Smooth muscle cell (in vitro differentiated cells): ENCODE results near the gene TUBA8. TPM values are rescaled to one million over a fixed set of nuclear protein-coding genes. Genes with fewer than 3 reads are reported as not detected.

Experiments
- DNase-seq: peaks from one replicate; lab custom pipeline; 2025; ENCODE audit not compliant: unreplicated experiment; lab: John Stamatoyannopoulos, UW
- H2AFZ ChIP-seq: fragments of 200-600 bp; sonication (generic); 2 replicates; pipeline ENCODE4 v1.6.0; 2016; ENCODE audit warnings: antibody characterized with exemption, low read depth, mild to moderate bottlenecking
- H3F3A ChIP-seq: fragments of 200-600 bp; sonication (generic); 2 replicates; pipeline ENCODE4 v1.6.0; 2017; ENCODE audit warnings: antibody characterized with exemption, low read depth
- H3K27ac ChIP-seq: fragments of 200-600 bp; sonication (generic); 2 replicates; pipeline ENCODE4 v1.5.1; 2016; ENCODE audit warnings: low read depth, mild to moderate bottlenecking
- H3K27me3 ChIP-seq: fragments of 200-600 bp; sonication (generic); 2 replicates; pipeline ENCODE4 v1.6.1; 2016; ENCODE audit warnings: low read depth, mild to moderate bottlenecking
- H3K36me3 ChIP-seq: fragments of 200-600 bp; sonication (generic); 2 replicates; pipeline ENCODE4 v1.5.1; 2016; ENCODE audit warnings: low read depth
- H3K4me1 ChIP-seq: fragments of 200-600 bp; sonication (generic); 2 replicates; pipeline ENCODE4 v1.5.1; 2016; ENCODE audit warnings: low read depth
- H3K4me2 ChIP-seq: fragments of 200-600 bp; sonication (generic); 2 replicates; pipeline ENCODE4 v1.6.0; 2016; ENCODE audit warnings: mild to moderate bottlenecking
- H3K4me3 ChIP-seq: fragments of 200-600 bp; sonication (generic); 2 replicates; pipeline ENCODE4 v1.5.1; 2016; ENCODE audit warnings: mild to moderate bottlenecking
- H3K79me2 ChIP-seq: fragments of 200-600 bp; sonication (generic); 2 replicates; pipeline ENCODE4 v1.6.0; 2016; ENCODE audit warnings: low read depth, mild to moderate bottlenecking
- H3K9ac ChIP-seq: fragments of 200-600 bp; sonication (generic); 2 replicates; pipeline ENCODE4 v1.6.0; 2016; ENCODE audit warnings: low read depth
- H3K9me3 ChIP-seq: fragments of 200-600 bp; sonication (generic); replicated peaks from 2 replicates; pipeline ENCODE4 v1.5.1; 2016; ENCODE audit warnings: low read depth
- H4K20me1 ChIP-seq: fragments of 200-600 bp; sonication (generic); 2 replicates; pipeline ENCODE4 v1.6.0; 2016; ENCODE audit warnings: low read depth
- CTCF ChIP-seq: fragments of 200-600 bp; sonication (generic); IDR thresholded peaks from 2 replicates; pipeline ENCODE4 v1.5.1; 2017; ENCODE audit warnings: borderline replicate concordance, mild to moderate bottlenecking, antibody characterized with exemption; ENCODE audit not compliant: insufficient read depth, poor library complexity, severe bottlenecking
- WGBS: methylation state at CpG from one replicate; pipeline ENCODE4 v1.1.7; 2016; ENCODE audit warnings: low lambda C conversion rate; 5-methylcytosine and 5-hydroxymethylcytosine counted together
- polyA plus RNA-seq: library from polyadenylated mRNA; unstranded; fragments of >200 nt; fragmentation: Nextera tagmentation; extraction: Ambion mirVana; gene quantifications from 2 replicates; pipeline ENCODE4 v1.2.1, GENCODE V29; 2016
- total RNA-seq: library from RNA; depleted of rRNA; stranded (reverse); fragments of >200 nt; gene quantifications from 2 replicates; pipeline ENCODE4 v1.2.3, GENCODE V29; 2014

TUBA8 gene
- total and polyA plus RNA-seq, 2 experiments from 2014 or later = 0.40 to 0.55 TPM

DNA sequence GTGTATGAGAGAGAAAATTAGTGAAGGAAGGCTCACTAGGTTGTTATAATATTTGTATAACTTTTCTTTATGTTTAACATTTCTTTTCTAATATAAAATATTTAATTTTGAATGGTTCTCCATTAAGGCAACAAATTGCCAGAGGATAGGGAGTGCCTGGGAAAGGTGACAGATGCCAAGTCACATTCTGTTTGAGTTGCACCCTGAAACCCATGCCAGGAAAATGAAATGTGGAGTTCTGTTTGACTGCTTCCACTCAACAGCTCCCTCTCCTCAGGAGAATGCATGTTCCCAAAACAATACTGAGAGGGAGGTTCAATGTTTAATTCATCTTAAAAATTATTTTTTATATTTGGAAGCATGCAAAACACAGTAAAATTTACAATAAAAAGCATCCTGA is 33.5 kb downstream of the TUBA8 start:
- no peaks in the 10 kb centered on the region for H3K4me1 ChIP-seq
- no peaks in the 10 kb centered on the region for H3K79me2 ChIP-seq
- peaks cover 12% of the 10 kb centered on the region for H3K27me3 ChIP-seq
- no peak overlapping the region for H3K9ac ChIP-seq
- H3F3A ChIP-seq = no peaks in the 10 kb centered on the region
- H3K36me3 ChIP-seq = no peaks in the 10 kb centered on the region
- no peaks in the 10 kb centered on the region for H4K20me1 ChIP-seq
- H2AFZ ChIP-seq = no peak overlapping the region
- H3K27ac ChIP-seq = no peak overlapping the region
- no peaks in the 10 kb centered on the region for H3K9me3 ChIP-seq
- TF ChIP-seq CTCF = no peak
- H3K4me3 ChIP-seq = no peak overlapping the region
- H3K4me2 ChIP-seq = no peak overlapping the region
- DNase-seq = no peak

DNA sequence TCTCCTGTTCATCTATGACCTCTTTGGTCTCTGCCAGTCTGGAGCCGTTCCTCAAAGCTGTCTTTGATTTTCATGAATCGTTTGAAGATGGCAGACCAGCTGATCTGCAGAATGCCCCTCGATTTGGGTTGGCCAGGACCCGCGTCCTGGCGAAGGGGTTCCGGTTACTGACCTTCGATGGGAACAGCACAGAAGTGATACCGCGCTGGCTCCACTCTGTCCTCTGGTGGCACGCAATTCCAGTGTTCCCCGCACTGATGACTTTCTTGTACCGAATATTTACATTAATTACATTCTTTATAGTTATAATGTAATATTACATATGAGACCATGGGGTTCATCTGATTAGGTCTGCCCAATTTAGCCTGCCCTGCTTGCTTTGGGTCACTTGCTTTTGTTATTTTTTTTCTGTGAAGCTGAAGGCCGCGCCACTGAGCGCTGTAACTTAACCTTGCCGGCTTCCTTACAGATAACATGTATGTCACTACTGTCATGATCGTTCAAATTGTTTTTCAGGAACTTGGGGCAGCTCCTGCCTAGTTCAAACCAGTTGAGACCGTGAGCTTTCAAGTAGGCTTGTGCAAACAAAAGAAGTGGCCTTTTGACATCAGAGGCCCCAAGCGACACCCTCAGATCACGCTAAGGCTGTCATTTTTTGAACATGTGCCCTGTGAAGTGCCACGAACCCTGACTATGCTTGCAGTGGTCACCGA is 35.2 kb downstream of the TUBA8 start:
- no peaks in the 10 kb centered on the region for H3K79me2 ChIP-seq
- H3F3A ChIP-seq = no peaks in the 10 kb centered on the region
- no peak overlapping the region for H2AFZ ChIP-seq
- H3K4me1 ChIP-seq = peaks cover 4% of the 10 kb centered on the region
- no peak overlapping the region for H3K9ac ChIP-seq
- H3K4me2 ChIP-seq = no peak overlapping the region
- H3K27me3 ChIP-seq = peaks cover 22% of the 10 kb centered on the region
- 95% methylated on average over 23 of the region's 23 CpGs for WGBS
- no peaks in the 10 kb centered on the region for H3K36me3 ChIP-seq
- no peak for TF ChIP-seq CTCF
- no peaks in the 10 kb centered on the region for H3K9me3 ChIP-seq
- no peak overlapping the region for H3K4me3 ChIP-seq
- H3K27ac ChIP-seq = no peak overlapping the region
- H4K20me1 ChIP-seq = no peaks in the 10 kb centered on the region
- no peak for DNase-seq

DNA sequence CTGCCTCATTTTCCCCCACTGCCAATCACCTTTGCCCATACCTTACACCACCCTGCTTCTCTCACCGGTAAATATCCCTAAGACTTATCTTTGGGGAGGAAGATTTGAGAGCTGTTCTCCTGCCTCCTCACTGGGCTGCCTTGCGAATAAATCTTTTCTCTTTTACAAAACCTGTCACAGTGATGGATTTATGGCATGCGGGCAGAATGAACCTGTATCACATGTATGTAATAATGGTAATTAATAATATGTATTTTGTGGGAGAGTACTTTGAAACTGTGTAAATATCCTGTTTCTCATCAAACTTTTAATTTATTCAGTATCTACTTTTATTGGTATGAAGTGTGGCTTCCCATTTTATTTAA is 35.8 kb downstream of the TUBA8 start:
- Histone ChIP-seq H2AFZ (no peak overlapping the region), H3F3A (no peaks in the 10 kb centered on the region), H3K79me2 (no peaks in the 10 kb centered on the region), H3K9me3 (no peaks in the 10 kb centered on the region), H3K27ac (no peak overlapping the region), H3K9ac (no peak overlapping the region), H3K4me2 (no peak overlapping the region), H3K4me1 (peaks cover 4% of the 10 kb centered on the region), H3K36me3 (no peaks in the 10 kb centered on the region), H3K27me3 (peaks cover 25% of the 10 kb centered on the region), H4K20me1 (no peaks in the 10 kb centered on the region), H3K4me3 (no peak overlapping the region)
- WGBS = 96% methylated on average over 3 of the region's 3 CpGs
- no peak for DNase-seq
- no peak for TF ChIP-seq CTCF

DNA sequence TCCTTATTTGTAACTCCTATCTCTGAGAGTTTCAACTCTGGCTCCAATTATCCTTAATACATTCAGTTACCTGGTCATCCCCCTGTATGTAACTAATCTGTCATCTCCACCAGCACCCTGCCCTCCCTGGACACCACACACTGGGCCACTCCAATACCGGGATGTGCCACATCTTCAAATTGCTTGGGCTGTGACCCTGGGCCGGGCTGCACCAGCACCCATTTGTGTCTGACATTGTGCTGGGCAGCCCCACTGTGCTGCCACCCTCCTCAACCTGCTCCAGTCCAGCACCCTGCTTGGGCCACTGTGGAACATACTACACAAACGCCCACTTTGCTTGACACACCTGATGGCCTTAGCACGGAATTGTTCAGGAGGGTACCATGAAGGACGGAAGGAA is 37.2 kb downstream of the TUBA8 start:
- H3K27me3 ChIP-seq = peaks cover 25% of the 10 kb centered on the region
- DNase-seq = no peak
- H3K4me2 ChIP-seq = no peak overlapping the region
- H3K9ac ChIP-seq = no peak overlapping the region
- H3F3A ChIP-seq = no peaks in the 10 kb centered on the region
- no peaks in the 10 kb centered on the region for H4K20me1 ChIP-seq
- 93% methylated on average over 5 of the region's 5 CpGs for WGBS
- no peak overlapping the region for H2AFZ ChIP-seq
- H3K9me3 ChIP-seq = no peaks in the 10 kb centered on the region
- no peaks in the 10 kb centered on the region for H3K36me3 ChIP-seq
- no peaks in the 10 kb centered on the region for H3K79me2 ChIP-seq
- TF ChIP-seq CTCF = no peak
- peaks cover 4% of the 10 kb centered on the region for H3K4me1 ChIP-seq
- H3K4me3 ChIP-seq = no peak overlapping the region
- H3K27ac ChIP-seq = no peak overlapping the region
